Stimulated activated CD4-positive, alpha-beta T cell treated with anti-CD3 and anti-CD28 coated beads, TNF-alpha, amount 100 ng/mL, for 4 hours (primary cell): ENCODE data around the gene CHPT1.

Experiments used
- DNase-seq, 3 experiments: peaks; one replicate each; pipeline ENCODE4 v3.0.0-alpha.2; 2020; ENCODE audit warnings: low read depth in 3 of 3

The CHPT1 gene

GRCh38 chr12:101763246-101763931 lies 65.9 kb downstream of the CHPT1 start:
- no peak for DNase-seq

- DNase-seq: no peak
Measured at GRCh38 chr12:101764051-101764792, 66.8 kb downstream of the CHPT1 start.

- DNase-seq: no peak
Measured at GRCh38 chr12:101767537-101767936, 70.1 kb downstream of the CHPT1 start.

GRCh38 chr12:101768781-101769180 lies 71.3 kb downstream of the CHPT1 start:
- DNase-seq: no peak

- DNase-seq: no peak
Measured at GRCh38 chr12:101769865-101770264, 72.4 kb downstream of the CHPT1 start.

- no peak for DNase-seq
Measured at GRCh38 chr12:101772012-101772775, 74.8 kb downstream of the CHPT1 start.

GRCh38 chr12:101773650-101774162 lies 76.3 kb downstream of the CHPT1 start:
- DNase-seq: peak; percentile 12 to 40 (median 36)

- DNase-seq: no peak
Measured at GRCh38 chr12:101775816-101776215, 78.4 kb downstream of the CHPT1 start.

GRCh38 chr12:101777485-101777884 lies 80.0 kb downstream of the CHPT1 start:
- no peak for DNase-seq

GRCh38 chr12:101777978-101778377 lies 80.5 kb downstream of the CHPT1 start:
- DNase-seq: no peak
